Skeletal muscle satellite cell (primary cell): ENCODE measurements around the gene DAGLA.

Experiments
- H3K27me3 ChIP-seq: 2 replicates; pipeline ENCODE4 v1.7.0; 2013; ENCODE audit warnings: low read length; ENCODE audit not compliant: control insufficient read depth, insufficient read depth
- H3K36me3 ChIP-seq: 2 replicates; pipeline ENCODE4 v1.7.0; 2013; ENCODE audit warnings: mild to moderate bottlenecking, control low read depth, low read length; ENCODE audit not compliant: insufficient read depth
- H3K4me1 ChIP-seq: 2 replicates; pipeline ENCODE4 v1.7.0; 2013; ENCODE audit warnings: low read length; ENCODE audit not compliant: control insufficient read depth, insufficient read depth
- H3K4me2 ChIP-seq: 2 replicates; pipeline ENCODE4 v1.7.0; 2013; ENCODE audit warnings: mild to moderate bottlenecking, low read length
- H3K4me3 ChIP-seq: 2 replicates; pipeline ENCODE4 v1.7.0; 2013; ENCODE audit warnings: low read length
- H3K9ac ChIP-seq: 2 replicates; pipeline ENCODE4 v1.7.0; 2013; ENCODE audit warnings: mild to moderate bottlenecking, low read depth, low read length, moderate library complexity
- H3K9me3 ChIP-seq: replicated peaks from 2 replicates; pipeline ENCODE4 v1.7.0; 2013; ENCODE audit warnings: mild to moderate bottlenecking, control low read depth, low read length

Gene DAGLA

GRCh38 chr11:61704838-61705237 lies 24.6 kb downstream of the DAGLA start:
- Histone ChIP-seq H3K36me3 (no peaks in the 10 kb centered on the region), H3K9ac (no peak overlapping the region), H3K27me3 (no peaks in the 10 kb centered on the region), H3K4me2 (no peak overlapping the region), H3K4me1 (peaks cover 10% of the 10 kb centered on the region), H3K9me3 (no peaks in the 10 kb centered on the region), H3K4me3 (no peak overlapping the region)

DNA sequence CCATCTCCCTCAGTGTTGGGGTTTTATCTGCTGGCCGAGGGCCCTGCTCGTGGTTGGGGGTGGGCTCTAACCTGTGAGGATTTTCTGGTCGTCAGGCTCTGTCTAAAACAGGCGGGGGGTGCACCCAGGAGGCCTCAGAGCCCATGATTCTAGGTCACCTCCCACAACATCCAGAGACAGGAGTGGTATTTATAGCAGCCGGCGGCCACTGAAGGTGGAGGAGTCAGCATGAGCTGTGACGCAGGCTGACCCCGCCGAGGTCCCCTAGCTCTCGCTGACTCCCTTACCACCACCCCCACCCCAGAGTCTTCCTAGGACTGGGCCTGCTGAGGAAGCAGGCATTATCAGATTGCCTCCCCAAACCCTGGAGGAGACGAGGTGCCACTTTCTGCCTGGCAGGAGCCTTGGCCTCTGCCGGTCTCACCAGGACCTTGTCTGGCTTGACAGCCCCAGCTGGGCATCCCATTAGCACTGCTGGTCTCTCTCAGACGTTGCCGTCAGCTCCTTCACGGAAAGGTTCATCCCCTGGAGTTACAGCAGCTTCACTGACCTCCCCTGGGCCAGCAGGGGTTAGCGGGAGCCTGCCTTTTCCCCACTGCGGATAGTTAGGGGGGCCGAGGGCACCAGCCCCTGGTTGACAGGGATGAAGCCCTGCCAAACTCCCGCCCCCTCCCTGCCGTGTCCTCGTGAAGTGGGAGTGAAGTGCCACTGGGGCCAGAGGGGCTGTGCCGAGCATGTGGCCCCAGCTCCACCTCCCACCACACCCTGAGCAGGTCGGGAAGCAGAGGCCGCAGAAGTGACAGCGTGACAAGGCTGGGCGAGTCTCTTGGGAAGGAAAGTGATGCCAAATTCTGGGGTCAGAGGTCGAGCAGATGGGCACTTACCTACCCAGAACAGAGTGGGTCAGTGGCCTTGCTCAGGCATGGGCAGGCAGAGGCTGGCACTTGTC lies 26.5 kb downstream of the DAGLA start:
- no peak overlapping the region for H3K4me2 ChIP-seq
- no peaks in the 10 kb centered on the region for H3K4me1 ChIP-seq
- H3K36me3 ChIP-seq, result no peaks in the 10 kb centered on the region
- no peak overlapping the region for H3K9ac ChIP-seq
- no peak overlapping the region for H3K4me3 ChIP-seq
- no peaks in the 10 kb centered on the region for H3K27me3 ChIP-seq
- no peaks in the 10 kb centered on the region for H3K9me3 ChIP-seq

DNA sequence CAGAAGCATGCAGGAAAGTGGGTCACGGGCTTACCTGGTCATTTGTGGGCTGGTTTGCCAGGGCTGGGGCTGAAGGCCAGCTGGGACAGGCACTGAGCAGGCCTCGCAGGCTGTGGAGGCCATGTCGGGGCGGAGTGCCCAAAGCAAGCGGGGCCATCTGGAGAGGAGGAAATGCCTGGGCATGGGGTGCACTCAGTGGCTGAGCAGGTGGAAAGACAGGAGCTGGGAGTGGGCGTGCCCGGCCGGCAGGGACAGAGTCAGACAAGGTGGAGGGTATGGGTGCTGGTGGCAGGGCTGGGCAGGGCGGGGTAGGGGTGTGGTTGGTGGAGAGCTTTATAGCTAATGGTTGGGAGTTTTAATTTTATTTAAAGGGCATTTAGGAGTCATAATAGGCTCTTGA lies 27.4 kb downstream of the DAGLA start:
- no peaks in the 10 kb centered on the region for H3K27me3 ChIP-seq
- no peaks in the 10 kb centered on the region for H3K9me3 ChIP-seq
- no peaks in the 10 kb centered on the region for H3K4me1 ChIP-seq
- H3K4me2 ChIP-seq, result no peak overlapping the region
- no peak overlapping the region for H3K9ac ChIP-seq
- H3K4me3 ChIP-seq, result no peak overlapping the region
- no peaks in the 10 kb centered on the region for H3K36me3 ChIP-seq

DNA sequence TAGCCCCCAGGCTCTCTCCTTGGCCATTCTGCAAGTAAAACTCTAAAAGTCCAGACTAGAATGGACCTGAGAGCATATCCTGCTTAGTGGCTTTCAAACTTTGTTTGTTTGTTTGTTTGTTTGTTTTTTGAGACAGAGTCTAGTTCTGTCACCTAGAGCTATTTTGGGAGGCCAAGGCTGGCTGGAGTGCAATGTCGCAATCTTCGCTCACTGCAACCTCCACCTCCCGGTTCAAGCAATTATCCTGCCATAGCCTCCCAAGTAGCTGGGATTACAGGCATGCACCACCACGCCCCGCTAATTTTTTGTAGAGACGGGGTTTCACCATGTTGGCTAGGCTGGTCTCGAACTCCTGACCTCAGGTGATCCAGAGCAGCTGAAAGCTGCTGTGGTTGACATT lies 28.9 kb downstream of the DAGLA start:
- H3K4me2 ChIP-seq, result no peak overlapping the region
- no peaks in the 10 kb centered on the region for H3K4me1 ChIP-seq
- no peak overlapping the region for H3K4me3 ChIP-seq
- H3K9ac ChIP-seq, result no peak overlapping the region
- no peaks in the 10 kb centered on the region for H3K9me3 ChIP-seq
- no peaks in the 10 kb centered on the region for H3K36me3 ChIP-seq
- H3K27me3 ChIP-seq, result no peaks in the 10 kb centered on the region

DNA sequence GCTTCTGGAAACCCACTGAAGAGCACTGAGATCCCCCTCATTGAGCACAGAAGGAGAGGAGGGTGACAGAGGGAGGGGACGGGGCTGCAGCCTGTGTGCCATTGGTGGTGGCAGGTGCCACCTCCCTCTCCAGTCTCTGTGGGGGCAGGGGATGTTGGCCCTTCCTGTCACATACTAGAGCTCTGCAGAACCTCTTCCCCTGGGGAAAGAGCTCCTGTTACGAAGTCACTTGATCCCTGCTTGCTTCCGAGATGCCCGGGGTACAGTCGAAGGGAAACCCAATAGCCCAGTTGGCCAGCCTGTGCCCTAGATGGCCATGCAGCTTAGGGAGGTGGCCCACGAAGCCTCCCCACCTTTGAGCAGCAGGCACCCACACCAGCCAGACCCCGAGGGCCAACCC lies 29.4 kb downstream of the DAGLA start:
- no peaks in the 10 kb centered on the region for H3K27me3 ChIP-seq
- H3K4me3 ChIP-seq, result no peak overlapping the region
- H3K9me3 ChIP-seq, result no peaks in the 10 kb centered on the region
- H3K36me3 ChIP-seq, result no peaks in the 10 kb centered on the region
- H3K4me1 ChIP-seq, result no peaks in the 10 kb centered on the region
- no peak overlapping the region for H3K4me2 ChIP-seq
- no peak overlapping the region for H3K9ac ChIP-seq

- H3K27me3 ChIP-seq, result no peaks in the 10 kb centered on the region
- no peak overlapping the region for H3K9ac ChIP-seq
Measured at GRCh38 chr11:61710019-61710418, 29.8 kb downstream of the DAGLA start.

DNA sequence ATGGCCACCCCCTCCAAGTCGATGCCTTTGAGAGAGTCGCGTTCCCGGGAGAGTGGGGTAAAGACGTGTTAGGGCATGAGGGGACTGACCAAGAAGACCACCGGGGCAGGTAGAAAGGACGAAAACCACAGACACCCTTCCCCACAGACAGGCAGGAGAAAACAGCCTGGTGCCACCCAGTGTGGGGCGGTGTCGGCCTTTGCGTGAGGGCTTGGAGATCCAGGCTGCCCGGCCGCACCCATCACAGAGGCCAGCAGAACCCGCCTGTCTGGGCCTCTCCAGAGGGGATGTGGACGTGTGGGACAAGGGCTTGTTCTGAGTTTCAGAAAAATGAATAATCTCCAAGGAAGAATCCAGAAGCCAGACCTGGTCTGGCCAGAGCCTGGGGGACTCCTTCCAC lies 30.8 kb downstream of the DAGLA start:
- Histone ChIP-seq H3K9ac (no peak overlapping the region), H3K4me1 (no peaks in the 10 kb centered on the region), H3K36me3 (no peaks in the 10 kb centered on the region), H3K4me3 (no peak overlapping the region), H3K4me2 (no peak overlapping the region), H3K27me3 (no peaks in the 10 kb centered on the region), H3K9me3 (no peaks in the 10 kb centered on the region)

More at GRCh38 chr11:61710019-61710418, 29.8 kb downstream of the DAGLA start:
- Histone ChIP-seq H3K4me1 (no peaks in the 10 kb centered on the region), H3K9me3 (no peaks in the 10 kb centered on the region), H3K4me3 (no peak overlapping the region), H3K4me2 (no peak overlapping the region), H3K36me3 (no peaks in the 10 kb centered on the region)

DNA sequence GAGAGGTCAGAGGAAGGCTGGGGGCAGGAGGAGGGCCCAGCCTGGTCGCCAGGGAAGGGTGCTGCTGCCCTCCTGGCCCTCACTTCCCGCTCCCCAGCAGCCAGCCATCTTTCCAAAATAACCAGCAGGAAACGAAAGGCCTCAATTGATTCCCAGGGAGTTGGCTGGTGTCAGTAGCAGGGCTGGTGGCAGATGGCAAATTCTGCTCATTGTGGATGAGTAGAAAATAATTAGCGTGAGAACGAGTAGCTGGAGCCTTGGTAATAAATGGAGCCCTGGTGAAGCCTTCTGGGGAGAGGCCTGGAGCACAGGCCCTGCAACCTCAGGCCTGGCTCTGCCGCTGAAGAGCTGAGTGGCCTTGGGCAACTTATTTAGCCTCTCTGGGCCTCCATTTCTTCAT lies 31.3 kb downstream of the DAGLA start:
- H3K4me2 ChIP-seq, result no peak overlapping the region
- H3K9ac ChIP-seq, result no peak overlapping the region
- no peak overlapping the region for H3K4me3 ChIP-seq
- no peaks in the 10 kb centered on the region for H3K36me3 ChIP-seq
- peaks cover under 1% of the 10 kb centered on the region for H3K4me1 ChIP-seq
- no peaks in the 10 kb centered on the region for H3K27me3 ChIP-seq
- no peaks in the 10 kb centered on the region for H3K9me3 ChIP-seq

DNA sequence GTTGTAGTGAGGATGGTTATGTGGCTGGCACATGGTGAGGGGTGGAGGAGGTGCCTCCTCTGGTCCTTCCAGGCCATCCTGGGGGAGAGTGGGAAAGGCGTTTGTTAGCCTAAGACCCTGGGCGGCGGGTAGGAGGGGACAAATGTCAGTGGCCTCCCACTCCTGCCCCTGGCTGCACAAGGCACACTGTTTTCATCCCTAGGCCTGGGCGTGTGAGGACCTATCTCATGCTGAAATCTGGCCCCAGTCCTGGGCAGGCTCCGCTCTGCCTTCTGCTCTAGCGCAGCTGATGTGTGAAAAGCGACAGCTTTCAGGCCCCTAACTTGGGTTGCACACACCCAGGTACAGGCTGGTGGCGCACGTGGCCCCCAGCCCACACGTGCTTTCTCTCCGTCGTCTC lies 32.1 kb downstream of the DAGLA start:
- H3K9ac ChIP-seq, result no peak overlapping the region
- H3K4me3 ChIP-seq, result no peak overlapping the region
- H3K27me3 ChIP-seq, result no peaks in the 10 kb centered on the region
- H3K9me3 ChIP-seq, result no peaks in the 10 kb centered on the region
- H3K36me3 ChIP-seq, result no peaks in the 10 kb centered on the region
- H3K4me2 ChIP-seq, result no peak overlapping the region
- H3K4me1 ChIP-seq, result peaks cover 5% of the 10 kb centered on the region

DNA sequence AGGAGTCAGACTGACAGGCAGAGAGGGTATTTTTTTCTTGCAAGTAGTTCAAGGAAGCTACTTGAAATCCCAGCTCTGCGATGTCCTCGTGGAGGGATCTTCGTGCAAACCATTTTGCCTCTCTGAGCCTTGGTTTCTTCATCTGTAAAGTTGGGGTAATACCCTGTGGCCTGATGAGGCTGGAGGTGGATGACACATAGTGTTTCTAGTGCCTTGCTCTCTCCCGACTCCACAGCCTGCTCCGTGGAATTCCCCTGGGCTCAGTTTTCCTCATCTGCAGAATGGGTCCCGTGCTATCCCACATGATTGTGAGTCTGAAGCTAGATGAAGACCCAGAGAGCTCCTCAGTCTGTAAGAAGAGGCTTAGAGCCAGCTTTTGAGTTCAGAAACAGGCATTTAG lies 32.7 kb downstream of the DAGLA start:
- Histone ChIP-seq H3K4me3 (no peak overlapping the region), H3K4me2 (no peak overlapping the region), H3K9me3 (no peaks in the 10 kb centered on the region), H3K36me3 (no peaks in the 10 kb centered on the region), H3K4me1 (peaks cover 9% of the 10 kb centered on the region), H3K9ac (no peak overlapping the region), H3K27me3 (no peaks in the 10 kb centered on the region)

DNA sequence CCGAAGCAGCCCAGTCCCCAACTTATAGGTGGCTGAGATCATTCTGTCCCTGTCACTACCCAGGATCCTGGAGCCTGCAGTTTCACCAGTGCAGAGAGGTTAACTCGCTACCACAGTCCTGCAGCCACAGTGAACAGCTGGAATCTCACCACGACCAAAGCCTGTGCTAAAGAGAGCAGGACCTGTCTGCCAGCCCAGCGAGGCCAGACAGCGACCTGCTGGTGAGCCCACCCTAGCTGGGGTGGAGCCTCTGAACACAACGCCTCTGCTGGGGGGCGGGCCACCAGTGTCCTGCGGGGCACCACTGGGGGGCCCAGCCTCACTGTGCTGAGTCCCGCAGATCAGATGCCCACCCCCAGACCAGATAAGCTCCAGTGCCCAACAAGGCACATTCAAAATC lies 33.3 kb downstream of the DAGLA start:
- no peak overlapping the region for H3K4me3 ChIP-seq
- H3K9ac ChIP-seq, result no peak overlapping the region
- H3K27me3 ChIP-seq, result no peaks in the 10 kb centered on the region
- no peaks in the 10 kb centered on the region for H3K9me3 ChIP-seq
- no peak overlapping the region for H3K4me2 ChIP-seq
- H3K4me1 ChIP-seq, result peaks cover 13% of the 10 kb centered on the region
- no peaks in the 10 kb centered on the region for H3K36me3 ChIP-seq

DNA sequence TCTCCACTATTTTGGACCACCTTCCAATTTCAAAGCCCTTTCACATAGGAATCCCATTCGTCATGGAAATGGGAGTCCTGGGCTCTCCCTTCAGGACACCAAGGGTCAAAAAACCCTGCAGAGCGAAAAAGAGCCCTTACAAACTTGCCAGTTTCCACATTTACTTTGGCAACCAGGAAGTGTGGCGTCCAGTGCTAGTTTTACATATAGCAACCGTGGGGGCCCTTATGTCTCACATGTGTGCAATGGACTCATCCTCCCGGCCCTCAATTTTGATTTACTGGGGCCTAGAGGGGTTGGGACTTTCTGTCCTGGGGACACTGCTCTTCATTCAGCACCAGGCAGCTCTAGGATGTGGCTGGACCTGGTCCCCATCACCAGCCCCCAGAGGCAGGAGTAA lies 33.7 kb downstream of the DAGLA start:
- no peak overlapping the region for H3K4me3 ChIP-seq
- H3K4me1 ChIP-seq, result peaks cover 18% of the 10 kb centered on the region
- H3K9ac ChIP-seq, result no peak overlapping the region
- H3K4me2 ChIP-seq, result no peak overlapping the region
- no peaks in the 10 kb centered on the region for H3K36me3 ChIP-seq
- H3K9me3 ChIP-seq, result no peaks in the 10 kb centered on the region
- no peaks in the 10 kb centered on the region for H3K27me3 ChIP-seq
